Fibroblast of lung (primary cell): ENCODE measurements around the gene SDK1. TPM values are rescaled to one million over a fixed set of nuclear protein-coding genes. Genes with fewer than 3 reads are reported as not detected.

Source experiments
- DNase-seq, 2 donors: peaks; one replicate each; pipeline versions ENCODE4 v3.0.0 to v3.0.0-alpha.2; 2010; ENCODE audit warnings: low read depth in 2 of 2
- H2AFZ ChIP-seq: 2 replicates; pipeline ENCODE4 v1.5.1; 2012; ENCODE audit warnings: low read length, control low read depth, inconsistent platforms
- H3K27ac ChIP-seq: 2 replicates; pipeline ENCODE4 v1.5.1; 2011; ENCODE audit warnings: low read length, control low read depth; ENCODE audit not compliant: insufficient read depth
- H3K27me3 ChIP-seq: 2 replicates; pipeline ENCODE4 v1.5.1; 2011; ENCODE audit warnings: mild to moderate bottlenecking, low read length; ENCODE audit not compliant: control insufficient read depth, insufficient read depth
- H3K36me3 ChIP-seq: 2 replicates; pipeline ENCODE4 v1.5.1; 2011; ENCODE audit warnings: low read length; ENCODE audit not compliant: control insufficient read depth, insufficient read depth
- H3K4me1 ChIP-seq: 2 replicates; pipeline ENCODE4 v1.5.1; 2011; ENCODE audit warnings: low read length; ENCODE audit not compliant: control insufficient read depth, insufficient read depth; ENCODE audit errors: extremely low read depth
- H3K4me2 ChIP-seq: 2 replicates; pipeline ENCODE4 v1.5.1; 2011; ENCODE audit warnings: low read length, control low read depth; ENCODE audit not compliant: insufficient read depth; ENCODE audit errors: extremely low read depth
- H3K4me3 ChIP-seq, 4 experiments: fragments of 200-600 bp in 1 of 4; sonication (generic) in 1 of 4; replicated peaks in 1 of 4; 2 replicates each; pipeline ENCODE4 v1.5.1; 2011 to 2016; ENCODE audit warnings: low read length in 4 of 4, low read depth in 3 of 4, mild to moderate bottlenecking in 3 of 4, control low read depth in 2 of 4, inconsistent platforms in 1 of 4, mixed read lengths in 1 of 4; ENCODE audit not compliant: insufficient read depth in 1 of 4; ENCODE audit errors: control extremely low read depth in 1 of 4
- H3K79me2 ChIP-seq: 2 replicates; pipeline ENCODE4 v1.5.1; 2012; ENCODE audit warnings: mild to moderate bottlenecking, low read length, inconsistent platforms; ENCODE audit not compliant: control insufficient read depth, insufficient read depth
- H3K9ac ChIP-seq: 2 replicates; pipeline ENCODE4 v1.5.1; 2011; ENCODE audit warnings: mild to moderate bottlenecking, low read length, control low read depth; ENCODE audit not compliant: insufficient read depth
- H3K9me3 ChIP-seq: 2 replicates; pipeline ENCODE4 v1.5.1; 2012; ENCODE audit warnings: low read depth, low read length; ENCODE audit not compliant: control insufficient read depth, insufficient read depth
- H4K20me1 ChIP-seq: 2 replicates; pipeline ENCODE4 v1.5.1; 2011; ENCODE audit warnings: low read length; ENCODE audit not compliant: control insufficient read depth, insufficient read depth; ENCODE audit errors: extremely low read depth
- EZH2 ChIP-seq: IDR thresholded peaks from 2 replicates; pipeline ENCODE4 v1.5.1; 2012; ENCODE audit warnings: low read length, control low read depth, mild to moderate bottlenecking; ENCODE audit errors: missing control alignments
- polyA plus RNA-seq, 2 donors: library from polyadenylated mRNA; depleted of rRNA in 1 of 2; stranded (reverse) in 1 of 2; unstranded in 1 of 2; fragments of >200 nt; gene quantifications; 2 replicates each; pipeline ENCODE4 v1.2.1, GENCODE V29; 2011 to 2012; ENCODE audit warnings: missing spikeins in 1 of 2
- total RNA-seq: library from RNA; depleted of rRNA; stranded (reverse); fragments of >200 nt; gene quantifications from 2 replicates; pipeline ENCODE4 v1.2.1, GENCODE V29; 2014
- TF ChIP-seq, protein P1 (sequence below), 2 donors: IDR thresholded peaks in 1 of 2; conservative IDR thresholded peaks in 1 of 2; 1 replicate in 1 of 2; 2 replicates in 1 of 2; pipeline ENCODE4 v1.5.1; 2011 to 2012; ENCODE audit warnings: low read length in 2 of 2, control low read depth in 1 of 2, inconsistent platforms in 1 of 2, low read depth in 1 of 2, mild to moderate bottlenecking in 1 of 2

Gene SDK1
- total and polyA plus RNA-seq, 2 donors (not counting 1 experiment from before 2014, with no cell fraction given) = 1.0 to 8.6 TPM

DNA sequence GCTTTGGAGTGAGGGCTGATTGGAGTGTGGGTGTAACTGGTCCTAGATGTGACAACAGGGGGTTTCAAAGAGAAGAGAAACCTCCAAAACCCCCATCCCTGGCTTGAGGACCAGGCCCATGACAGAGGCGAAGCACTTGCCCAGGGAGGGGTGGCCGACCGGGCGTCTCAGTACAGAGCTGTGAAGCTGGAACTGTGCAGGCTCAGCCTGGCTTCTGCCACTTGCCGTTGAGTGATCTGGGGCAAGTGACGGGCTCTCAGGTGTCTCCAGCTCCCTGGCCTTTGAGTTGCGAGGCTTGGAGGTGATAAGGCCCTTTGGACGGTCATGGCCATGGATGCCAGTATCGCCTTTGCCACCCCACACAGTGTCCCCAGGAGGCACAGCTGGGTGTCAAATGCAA is 849.7 kb downstream of the SDK1 start:
- H4K20me1 ChIP-seq = no peaks in the 10 kb centered on the region
- no peak overlapping the region for H2AFZ ChIP-seq
- no peaks in the 10 kb centered on the region for H3K36me3 ChIP-seq
- H3K27me3 ChIP-seq = no peaks in the 10 kb centered on the region
- H3K4me2 ChIP-seq = no peak overlapping the region
- no peak overlapping the region for H3K4me3 ChIP-seq
- DNase-seq = no peak
- H3K79me2 ChIP-seq = no peaks in the 10 kb centered on the region
- no peak overlapping the region for H3K9ac ChIP-seq
- no peak for TF ChIP-seq EZH2
- TF ChIP-seq, protein P1, sequence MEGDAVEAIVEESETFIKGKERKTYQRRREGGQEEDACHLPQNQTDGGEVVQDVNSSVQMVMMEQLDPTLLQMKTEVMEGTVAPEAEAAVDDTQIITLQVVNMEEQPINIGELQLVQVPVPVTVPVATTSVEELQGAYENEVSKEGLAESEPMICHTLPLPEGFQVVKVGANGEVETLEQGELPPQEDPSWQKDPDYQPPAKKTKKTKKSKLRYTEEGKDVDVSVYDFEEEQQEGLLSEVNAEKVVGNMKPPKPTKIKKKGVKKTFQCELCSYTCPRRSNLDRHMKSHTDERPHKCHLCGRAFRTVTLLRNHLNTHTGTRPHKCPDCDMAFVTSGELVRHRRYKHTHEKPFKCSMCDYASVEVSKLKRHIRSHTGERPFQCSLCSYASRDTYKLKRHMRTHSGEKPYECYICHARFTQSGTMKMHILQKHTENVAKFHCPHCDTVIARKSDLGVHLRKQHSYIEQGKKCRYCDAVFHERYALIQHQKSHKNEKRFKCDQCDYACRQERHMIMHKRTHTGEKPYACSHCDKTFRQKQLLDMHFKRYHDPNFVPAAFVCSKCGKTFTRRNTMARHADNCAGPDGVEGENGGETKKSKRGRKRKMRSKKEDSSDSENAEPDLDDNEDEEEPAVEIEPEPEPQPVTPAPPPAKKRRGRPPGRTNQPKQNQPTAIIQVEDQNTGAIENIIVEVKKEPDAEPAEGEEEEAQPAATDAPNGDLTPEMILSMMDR (conservative IDR thresholded peaks at IDR 0.05 in 1 of 2, IDR thresholded peaks at IDR 0.05 in 1 of 2; ENCODE audit: low read depth in 1 of 2, low read length in 2 of 2) = no peak
- H3K27ac ChIP-seq = no peak overlapping the region
- H3K4me1 ChIP-seq = no peaks in the 10 kb centered on the region
- H3K9me3 ChIP-seq = no peaks in the 10 kb centered on the region

DNA sequence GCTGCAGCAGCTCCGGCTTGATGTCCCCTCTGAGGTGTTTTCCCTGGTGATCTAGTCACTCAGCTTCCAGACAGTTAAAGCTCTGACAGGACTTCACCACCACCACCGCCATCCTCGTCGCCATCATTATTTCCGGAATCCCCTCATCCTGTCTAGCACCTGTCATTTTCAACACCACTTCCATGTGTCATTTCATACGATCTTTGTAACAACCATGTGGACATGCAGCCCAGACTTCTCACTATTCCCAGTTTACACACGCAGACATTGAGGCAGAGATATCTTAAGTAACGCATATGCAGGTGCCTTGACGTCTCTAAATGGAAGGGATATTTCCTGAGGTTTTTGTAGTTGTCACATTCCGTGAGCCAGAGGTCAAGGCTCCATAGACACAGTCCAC is 850.5 kb downstream of the SDK1 start:
- TF ChIP-seq EZH2 = no peak
- TF ChIP-seq, protein P1 (conservative IDR thresholded peaks at IDR 0.05 in 1 of 2, IDR thresholded peaks at IDR 0.05 in 1 of 2; ENCODE audit: low read depth in 1 of 2, low read length in 2 of 2) = no peak
- H3K27me3 ChIP-seq = no peaks in the 10 kb centered on the region
- H2AFZ ChIP-seq = no peak overlapping the region
- DNase-seq = no peak
- no peaks in the 10 kb centered on the region for H4K20me1 ChIP-seq
- no peak overlapping the region for H3K27ac ChIP-seq
- H3K4me1 ChIP-seq = no peaks in the 10 kb centered on the region
- no peaks in the 10 kb centered on the region for H3K36me3 ChIP-seq
- H3K9me3 ChIP-seq = no peaks in the 10 kb centered on the region
- H3K9ac ChIP-seq = no peak overlapping the region
- no peaks in the 10 kb centered on the region for H3K79me2 ChIP-seq
- no peak overlapping the region for H3K4me3 ChIP-seq
- H3K4me2 ChIP-seq = no peak overlapping the region

DNA sequence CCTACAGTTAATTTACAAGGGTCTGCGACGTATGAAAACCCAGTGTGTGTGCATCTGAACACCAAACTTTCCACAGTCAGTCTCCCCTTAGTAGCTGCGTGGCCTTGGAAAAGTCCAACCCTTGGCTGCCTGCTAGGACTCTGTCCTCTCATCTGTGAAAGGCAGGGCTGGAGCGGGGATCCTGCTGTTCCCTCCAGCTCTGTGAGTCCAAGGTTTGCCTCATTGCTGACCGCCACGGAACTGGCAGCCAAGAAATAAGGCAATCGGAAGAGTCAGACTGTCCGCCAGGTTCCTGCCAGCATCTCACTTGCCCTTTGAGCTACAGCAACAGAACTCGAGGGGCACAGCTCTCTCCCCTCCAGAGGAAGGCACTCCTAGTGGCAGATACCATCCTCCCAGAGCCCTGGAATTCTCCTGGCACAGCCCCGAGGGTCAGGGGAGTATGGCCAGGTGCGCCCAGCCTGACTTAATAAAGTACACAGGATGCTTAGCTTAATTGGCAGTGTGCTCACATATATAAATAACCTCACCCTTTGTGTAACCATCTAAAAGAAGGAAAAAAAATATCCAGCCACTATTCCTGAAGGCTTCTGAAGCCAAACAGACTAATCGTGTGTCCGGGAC is 851.0 kb downstream of the SDK1 start:
- Histone ChIP-seq H3K4me2 (no peak overlapping the region), H3K36me3 (no peaks in the 10 kb centered on the region), H3K27ac (no peak overlapping the region), H3K79me2 (no peaks in the 10 kb centered on the region), H3K9me3 (no peaks in the 10 kb centered on the region), H3K27me3 (no peaks in the 10 kb centered on the region), H2AFZ (no peak overlapping the region), H4K20me1 (no peaks in the 10 kb centered on the region), H3K4me1 (no peaks in the 10 kb centered on the region), H3K9ac (no peak overlapping the region), H3K4me3 (no peak overlapping the region)
- DNase-seq = no peak
- no peak for TF ChIP-seq EZH2
- TF ChIP-seq, protein P1 (conservative IDR thresholded peaks at IDR 0.05 in 1 of 2, IDR thresholded peaks at IDR 0.05 in 1 of 2; ENCODE audit: low read depth in 1 of 2, low read length in 2 of 2) = no peak
